Right atrium auricular region (tissue), 2 donors: Measurements from ENCODE around the gene NECAB3. TPM values are rescaled to one million over a fixed set of nuclear protein-coding genes. Genes with fewer than 3 reads are reported as not detected.
A peak's percentile ranks its signal among the peaks of the same experiment; 100 is the strongest.
"Not testable (repeated sequence)": the region's sequence is repeated elsewhere in the genome, so short reads cannot be mapped to it uniquely, and the experiment has no call there.

Experiments
- DNase-seq: peaks from one replicate; pipeline ENCODE4 v3.0.0-alpha.2; 2019; ENCODE audit warnings: low spot score
- H3K27ac ChIP-seq, 2 donors: fragments of 200-600 bp; sonication (generic); 1 replicate in 1 of 2; 2 replicates in 1 of 2; pipeline ENCODE4 v1.5.1; 2016 to 2019
- H3K27me3 ChIP-seq, 2 donors: fragments of 200-600 bp; sonication (generic); one replicate each; pipeline versions ENCODE4 v1.5.1 to v1.6.0; 2017 to 2019
- H3K36me3 ChIP-seq: fragments of 200-600 bp; sonication (generic); one replicate; pipeline ENCODE4 v1.5.1; 2016
- H3K4me1 ChIP-seq, 2 donors: fragments of 200-600 bp; sonication (generic); one replicate each; pipeline versions ENCODE4 v1.5.1 to v1.6.0; 2017 to 2019
- H3K4me3 ChIP-seq, 2 donors: fragments of 200-600 bp; sonication (generic); 1 replicate in 1 of 2; 2 replicates in 1 of 2; pipeline ENCODE4 v1.5.1; 2017 to 2019; ENCODE audit warnings: mild to moderate bottlenecking in 1 of 2, moderate library complexity in 1 of 2
- H3K9me3 ChIP-seq, 2 donors: fragments of 200-600 bp; sonication (generic); one replicate each; pipeline ENCODE4 v1.5.1; 2019
- CTCF ChIP-seq, 2 donors: fragments of 200-600 bp; sonication (generic); IDR thresholded peaks; one replicate each; pipeline ENCODE4 v1.5.1; 2019; ENCODE audit warnings: antibody characterized with exemption in 2 of 2
- total RNA-seq, 2 donors: library from RNA; depleted of rRNA; stranded (reverse); fragments of >200 nt; gene quantifications; one replicate each; pipeline ENCODE4 v1.1.0, GENCODE V29; 2016

NECAB3 gene
- total RNA-seq, 2 donors from 2014 or later, result 81.7 to 88.4 TPM

- H3K27ac ChIP-seq, result no peak overlapping the region
- no peaks in the 10 kb centered on the region for H3K27me3 ChIP-seq
- DNase-seq, result no peak
- H3K4me1 ChIP-seq, result no peaks in the 10 kb centered on the region
- TF ChIP-seq CTCF (IDR thresholded peaks at IDR 0.05), result no peak
- no peaks in the 10 kb centered on the region for H3K36me3 ChIP-seq
- no peak overlapping the region for H3K4me3 ChIP-seq
- no peaks in the 10 kb centered on the region for H3K9me3 ChIP-seq
These were observed 27.6 kb upstream of the NECAB3 start for GRCh38 chr20:33701629-33702450.

- DNase-seq, H3K4me1 ChIP-seq, H3K9me3 ChIP-seq, H3K27ac ChIP-seq, H3K4me3 ChIP-seq, H3K27me3 ChIP-seq, H3K36me3 ChIP-seq: not testable (repeated sequence)
These were observed 26.6 kb upstream of the NECAB3 start for GRCh38 chr20:33700696-33701441.

DNA sequence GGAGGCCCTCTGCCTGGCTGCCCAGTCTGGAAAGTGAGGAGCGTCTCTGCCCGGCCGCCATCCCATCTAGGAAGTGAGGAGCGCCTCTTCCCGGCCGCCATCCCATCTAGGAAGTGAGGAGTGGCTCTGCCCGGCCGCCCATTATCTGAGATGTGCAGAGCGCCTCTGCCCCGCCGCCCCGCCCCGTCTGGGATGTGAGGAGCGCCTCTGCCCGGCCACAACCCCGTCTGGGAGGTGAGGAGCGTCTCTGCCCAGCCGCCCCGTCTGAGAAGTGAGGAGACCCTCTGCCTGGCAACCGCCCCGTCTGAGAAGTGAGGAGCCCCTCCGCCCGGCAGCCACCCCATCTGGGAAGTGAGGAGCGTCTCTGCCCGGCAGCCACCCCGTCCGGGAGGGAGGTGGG lies 24.7 kb upstream of the NECAB3 start:
- not testable (repeated sequence) for H3K4me1 ChIP-seq, DNase-seq, H3K27me3 ChIP-seq, H3K36me3 ChIP-seq, H3K4me3 ChIP-seq, H3K9me3 ChIP-seq, H3K27ac ChIP-seq

DNA sequence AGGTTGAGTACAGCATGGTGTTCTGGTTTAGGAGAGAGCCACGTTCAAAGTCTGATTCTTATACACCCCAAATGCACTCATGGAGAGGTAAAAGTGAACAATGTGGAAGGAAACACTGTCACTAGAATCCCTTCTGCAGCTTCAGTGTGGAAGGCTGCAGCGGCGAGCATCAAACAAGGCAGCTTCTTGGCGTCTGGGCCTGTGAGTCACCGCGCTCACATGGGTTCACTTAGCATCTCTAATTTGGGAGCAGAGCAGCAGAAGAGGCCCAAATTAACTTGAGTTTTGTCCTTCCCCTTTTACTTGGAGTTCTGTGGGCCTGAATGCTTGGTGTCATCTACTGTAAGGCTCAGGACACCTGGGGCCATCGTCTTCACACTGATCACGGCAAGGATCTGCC lies 22.9 kb upstream of the NECAB3 start:
- Histone ChIP-seq H3K9me3 (no peaks in the 10 kb centered on the region), H3K27me3 (no peaks in the 10 kb centered on the region), H3K4me1 (peaks cover 0 to 8% of the 10 kb centered on the region in 2 donors), H3K36me3 (no peaks in the 10 kb centered on the region), H3K4me3 (no peak overlapping the region), H3K27ac (no peak overlapping the region)
- no peak for TF ChIP-seq CTCF (IDR thresholded peaks at IDR 0.05)
- DNase-seq, result no peak

DNA sequence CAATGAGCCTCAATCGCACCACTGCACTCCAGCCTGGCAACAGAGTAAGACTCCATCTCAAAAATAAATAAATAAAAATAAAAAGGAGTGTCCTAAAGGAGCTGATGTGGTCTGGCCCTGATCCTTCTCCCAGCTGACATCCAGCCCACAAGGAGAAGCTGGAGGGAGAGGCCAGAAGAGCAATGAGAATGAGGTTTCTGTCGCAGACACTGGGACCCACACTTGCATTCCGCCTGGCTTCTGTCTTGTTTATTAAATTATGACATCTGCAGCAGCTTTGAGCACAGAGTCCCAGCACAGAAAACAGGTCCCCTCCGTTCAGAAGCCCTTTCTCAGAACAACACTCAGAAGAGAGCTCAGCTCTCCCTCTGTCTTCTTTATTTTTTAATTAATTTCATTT lies 22.2 kb upstream of the NECAB3 start:
- H3K36me3 ChIP-seq, result no peaks in the 10 kb centered on the region
- H3K27me3 ChIP-seq, result no peaks in the 10 kb centered on the region
- TF ChIP-seq CTCF (IDR thresholded peaks at IDR 0.05), result no peak
- H3K9me3 ChIP-seq, result no peaks in the 10 kb centered on the region
- DNase-seq, result no peak
- H3K27ac ChIP-seq, result no peak overlapping the region
- peaks cover 0 to 8% of the 10 kb centered on the region in 2 donors for H3K4me1 ChIP-seq
- H3K4me3 ChIP-seq, result no peak overlapping the region

GRCh38 chr20:33694639-33695012 lies 20.4 kb upstream of the NECAB3 start:
- H3K9me3 ChIP-seq, result no peaks in the 10 kb centered on the region
- no peaks in the 10 kb centered on the region for H3K36me3 ChIP-seq
- no peak for DNase-seq
- peak overlapping the region in 1 of 2 donors; percentile 35 for H3K27ac ChIP-seq
- TF ChIP-seq CTCF (IDR thresholded peaks at IDR 0.05), result no peak
- H3K4me3 ChIP-seq, result no peak overlapping the region
- H3K27me3 ChIP-seq, result no peaks in the 10 kb centered on the region
- H3K4me1 ChIP-seq, result peaks cover 0 to 13% of the 10 kb centered on the region in 2 donors
